ENCODE data around the gene PRDM13.
"Not testable (repeated sequence)": the region's sequence is repeated elsewhere in the genome, so short reads cannot be mapped to it uniquely, and the experiment has no call there.

PRDM13 gene

GRCh38 chr6:99603421-99604165 is 3.0 kb upstream of the PRDM13 start:
- DNase-seq (ENCODE audit: low spot score): peak; percentile 79

GRCh38 chr6:99604166-99605073 is 2.2 kb upstream of the PRDM13 start:
- DNase-seq (ENCODE audit: low spot score): no peak

GRCh38 chr6:99605074-99605734 is 1.4 kb upstream of the PRDM13 start:
- DNase-seq (ENCODE audit: low spot score): no peak

- DNase-seq (ENCODE audit: low spot score): no peak
Measured at GRCh38 chr6:99605911-99606655, 550 bp upstream of the PRDM13 start.

- no peak for DNase-seq (ENCODE audit: low spot score)
Measured at GRCh38 chr6:99607416-99608036, 893 bp downstream of the PRDM13 start.

- DNase-seq (ENCODE audit: low spot score): no peak
Measured at GRCh38 chr6:99608059-99608885, 1.6 kb downstream of the PRDM13 start.

GRCh38 chr6:99608886-99609482 is 2.4 kb downstream of the PRDM13 start:
- no peak for DNase-seq (ENCODE audit: low spot score)

- DNase-seq (ENCODE audit: low spot score): no peak
Measured at GRCh38 chr6:99609905-99610489, 3.4 kb downstream of the PRDM13 start.

- DNase-seq (ENCODE audit: low spot score): no peak
Measured at GRCh38 chr6:99611148-99611547, 4.5 kb downstream of the PRDM13 start.

GRCh38 chr6:99612551-99613408 is 6.1 kb downstream of the PRDM13 start:
- DNase-seq (ENCODE audit: low spot score): no peak

- no peak for DNase-seq (ENCODE audit: low spot score)
Measured at GRCh38 chr6:99613409-99613704, 6.7 kb downstream of the PRDM13 start.

- DNase-seq (ENCODE audit: low spot score): no peak
Measured at GRCh38 chr6:99613705-99614429, 7.2 kb downstream of the PRDM13 start.

- no peak for DNase-seq (ENCODE audit: low spot score)
Measured at GRCh38 chr6:99614430-99615186, 8.0 kb downstream of the PRDM13 start.

- DNase-seq (ENCODE audit: low spot score): no peak
Measured at GRCh38 chr6:99617131-99617530, 10.5 kb downstream of the PRDM13 start.

- DNase-seq (ENCODE audit: low spot score): no peak
Measured at GRCh38 chr6:99618649-99619408, 12.2 kb downstream of the PRDM13 start.

- DNase-seq (ENCODE audit: low spot score): no peak
Measured at GRCh38 chr6:99619409-99619762, 12.8 kb downstream of the PRDM13 start.

GRCh38 chr6:99622044-99622443 is 15.4 kb downstream of the PRDM13 start:
- not testable (repeated sequence) for DNase-seq (ENCODE audit: low spot score)
